Measurements from ENCODE around the gene SLC10A7. TPM values are rescaled to one million over a fixed set of nuclear protein-coding genes. Genes with fewer than 3 reads are reported as not detected.

SLC10A7 gene
- total and polyA plus RNA-seq, 2 of the 4 experiments (the other 2 are of a cell fraction) = 5.2 to 8.4 TPM

DNA sequence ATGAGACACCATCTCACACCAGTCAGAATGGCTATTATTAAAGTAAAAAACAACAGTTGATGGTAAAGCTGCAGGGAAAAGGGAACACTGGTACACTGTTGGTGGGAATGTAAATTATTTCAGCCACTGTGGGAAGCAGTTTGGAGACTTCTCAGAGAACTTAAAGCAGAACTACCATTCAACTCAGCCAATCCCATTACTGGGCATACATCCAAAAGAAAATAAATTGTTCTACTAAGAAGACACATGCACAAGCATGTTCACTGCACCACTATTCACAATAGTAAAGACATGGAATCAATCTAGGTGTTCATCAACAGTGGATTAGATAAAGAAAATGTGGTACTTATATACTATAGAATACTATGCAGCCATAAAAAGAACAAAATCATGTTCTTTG is 172.4 kb downstream of the SLC10A7 start:
- Histone ChIP-seq H4K91ac (ENCODE audit: insufficient read depth, low read depth, low read length) (no peak overlapping the region), H3K4me1 (ENCODE audit: control insufficient read depth, insufficient read depth, low read length) (no peaks in the 10 kb centered on the region), H3K9ac (ENCODE audit: low read depth, low read length) (no peak overlapping the region), H3K9me1 (ENCODE audit: insufficient read depth, low read length) (0 out of 2 replicates have a peak, but pooled peaks cover 3% of the 10 kb centered on the region), H3K27ac (ENCODE audit: insufficient read depth, low read length) (no peak overlapping the region), H3K27me3 (ENCODE audit: control insufficient read depth, insufficient read depth, low read length) (no peaks in the 10 kb centered on the region), H4K5ac (ENCODE audit: low read depth, low read length) (no peak overlapping the region), H3K18ac (ENCODE audit: low read depth, low read length) (no peak overlapping the region), H3K79me1 (ENCODE audit: low read depth in 1 of 2, low read length in 2 of 2) (0 out of 4 replicates have a peak, but pooled peaks cover 0 to 2% of the 10 kb centered on the region in 2 experiments), H3K4ac (ENCODE audit: low read depth, low read length) (no peak overlapping the region), H2BK20ac (ENCODE audit: low read depth, low read length) (no peak overlapping the region), H3K36me3 (ENCODE audit: control insufficient read depth, insufficient read depth, low read length) (no peaks in the 10 kb centered on the region), H2BK15ac (ENCODE audit: low read depth, low read length) (no peak overlapping the region), H2BK120ac (ENCODE audit: low read depth, low read length) (no peak overlapping the region), H4K20me1 (ENCODE audit: insufficient read depth, low read length) (no peaks in the 10 kb centered on the region), H2AK5ac (ENCODE audit: low read depth, low read length) (no peak overlapping the region), H3K4me3 (ENCODE audit: insufficient read depth, low read depth, low read length) (no peak overlapping the region), H2BK5ac (ENCODE audit: low read depth, low read length, poor library complexity, severe bottlenecking) (no peak overlapping the region), H3K4me2 (ENCODE audit: low read depth, low read length) (no peak overlapping the region), H2AK9ac (replicated peaks; ENCODE audit: low read depth, low read length, poor library complexity) (no peak overlapping the region), H3K56ac (ENCODE audit: extremely low read depth, insufficient read depth, low read length) (no peak overlapping the region), H3K14ac (replicated peaks; ENCODE audit: low read depth, low read length) (no peak overlapping the region), H4K8ac (ENCODE audit: low read depth in 2 of 2, low read length in 2 of 2) (no peak overlapping the region), H3K9me3 (ENCODE audit: control insufficient read depth, insufficient read depth, low read length) (no peaks in the 10 kb centered on the region), H2AFZ (replicated peaks; ENCODE audit: low read length, poor library complexity) (no peak overlapping the region), H3K23ac (ENCODE audit: low read depth, low read length) (no peak overlapping the region)
- TF ChIP-seq RFX5 (IDR thresholded peaks at IDR 0.05; ENCODE audit: low read depth, low read length) = no peak
- TF ChIP-seq SMC3 (IDR thresholded peaks at IDR 0.05; ENCODE audit: low read depth, low read length) = no peak
- TF ChIP-seq RAD21 (IDR thresholded peaks at IDR 0.05; ENCODE audit: low read length) = no peak
- TF ChIP-seq FOS (IDR thresholded peaks at IDR 0.05; ENCODE audit: low read depth, low read length) = no peak
- TF ChIP-seq, protein P1, sequence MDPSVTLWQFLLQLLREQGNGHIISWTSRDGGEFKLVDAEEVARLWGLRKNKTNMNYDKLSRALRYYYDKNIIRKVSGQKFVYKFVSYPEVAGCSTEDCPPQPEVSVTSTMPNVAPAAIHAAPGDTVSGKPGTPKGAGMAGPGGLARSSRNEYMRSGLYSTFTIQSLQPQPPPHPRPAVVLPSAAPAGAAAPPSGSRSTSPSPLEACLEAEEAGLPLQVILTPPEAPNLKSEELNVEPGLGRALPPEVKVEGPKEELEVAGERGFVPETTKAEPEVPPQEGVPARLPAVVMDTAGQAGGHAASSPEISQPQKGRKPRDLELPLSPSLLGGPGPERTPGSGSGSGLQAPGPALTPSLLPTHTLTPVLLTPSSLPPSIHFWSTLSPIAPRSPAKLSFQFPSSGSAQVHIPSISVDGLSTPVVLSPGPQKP (IDR thresholded peaks at IDR 0.05; ENCODE audit: borderline replicate concordance, low read depth, low read length) = no peak
- no peak for TF ChIP-seq MAFK (IDR thresholded peaks at IDR 0.05; ENCODE audit: low read depth, low read length)
- TF ChIP-seq, protein P2, sequence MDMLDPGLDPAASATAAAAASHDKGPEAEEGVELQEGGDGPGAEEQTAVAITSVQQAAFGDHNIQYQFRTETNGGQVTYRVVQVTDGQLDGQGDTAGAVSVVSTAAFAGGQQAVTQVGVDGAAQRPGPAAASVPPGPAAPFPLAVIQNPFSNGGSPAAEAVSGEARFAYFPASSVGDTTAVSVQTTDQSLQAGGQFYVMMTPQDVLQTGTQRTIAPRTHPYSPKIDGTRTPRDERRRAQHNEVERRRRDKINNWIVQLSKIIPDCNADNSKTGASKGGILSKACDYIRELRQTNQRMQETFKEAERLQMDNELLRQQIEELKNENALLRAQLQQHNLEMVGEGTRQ (IDR thresholded peaks at IDR 0.05; ENCODE audit: low read depth, low read length) = no peak
- no peak for TF ChIP-seq BHLHE40 (IDR thresholded peaks at IDR 0.05; ENCODE audit: low read depth, low read length)
- no peak for TF ChIP-seq MAZ (IDR thresholded peaks at IDR 0.05; ENCODE audit: borderline replicate concordance, low read depth, low read length)
- TF ChIP-seq CHD1 (IDR thresholded peaks at IDR 0.05; ENCODE audit: low read depth, low read length) = no peak
- no peak for TF ChIP-seq MXI1 (IDR thresholded peaks at IDR 0.05; ENCODE audit: borderline replicate concordance, low read depth, low read length)
- no peak for TF ChIP-seq CEBPB (IDR thresholded peaks at IDR 0.05; ENCODE audit: low read depth, low read length)
- no peak for TF ChIP-seq RCOR1 (IDR thresholded peaks at IDR 0.05; ENCODE audit: insufficient replicate concordance, low read length)
- no peak for TF ChIP-seq NFE2L2 (IDR thresholded peaks at IDR 0.05; ENCODE audit: low read depth, low read length)
- TF ChIP-seq, protein P3, sequence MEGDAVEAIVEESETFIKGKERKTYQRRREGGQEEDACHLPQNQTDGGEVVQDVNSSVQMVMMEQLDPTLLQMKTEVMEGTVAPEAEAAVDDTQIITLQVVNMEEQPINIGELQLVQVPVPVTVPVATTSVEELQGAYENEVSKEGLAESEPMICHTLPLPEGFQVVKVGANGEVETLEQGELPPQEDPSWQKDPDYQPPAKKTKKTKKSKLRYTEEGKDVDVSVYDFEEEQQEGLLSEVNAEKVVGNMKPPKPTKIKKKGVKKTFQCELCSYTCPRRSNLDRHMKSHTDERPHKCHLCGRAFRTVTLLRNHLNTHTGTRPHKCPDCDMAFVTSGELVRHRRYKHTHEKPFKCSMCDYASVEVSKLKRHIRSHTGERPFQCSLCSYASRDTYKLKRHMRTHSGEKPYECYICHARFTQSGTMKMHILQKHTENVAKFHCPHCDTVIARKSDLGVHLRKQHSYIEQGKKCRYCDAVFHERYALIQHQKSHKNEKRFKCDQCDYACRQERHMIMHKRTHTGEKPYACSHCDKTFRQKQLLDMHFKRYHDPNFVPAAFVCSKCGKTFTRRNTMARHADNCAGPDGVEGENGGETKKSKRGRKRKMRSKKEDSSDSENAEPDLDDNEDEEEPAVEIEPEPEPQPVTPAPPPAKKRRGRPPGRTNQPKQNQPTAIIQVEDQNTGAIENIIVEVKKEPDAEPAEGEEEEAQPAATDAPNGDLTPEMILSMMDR (conservative IDR thresholded peaks at IDR 0.05; ENCODE audit: low read depth, low read length) = no peak
- no peak for TF ChIP-seq POLR2A (IDR thresholded peaks at IDR 0.05; ENCODE audit: low read depth, low read length)
- in situ Hi-C loops (cut with MboI; ENCODE audit: low sequenced_read_pairs) = loop anchor here (25.0 kb wide), 1 partner anchor 1238 kb away; no protein-coding TSS in a partner anchor
- BruUV-seq (replicated peaks) = no TSS peak
- dilution Hi-C loops (cut with HindIII; ENCODE audit: low sequenced_read_pairs, unreplicated experiment) = no loop called here
- intact Hi-C loops (cut with micrococcal nuclease) = no loop called here
- DNase-seq (no peak), ATAC-seq (ENCODE audit: low read depth) (no peak)
- CTCF ChIA-PET = interaction anchor here (1.0 kb wide), 1 partner anchor 295 kb away, joined by 4 read pairs; no protein-coding TSS in a partner anchor
- POLR2A ChIA-PET (ENCODE audit: unreplicated experiment) = no interaction called here
